Spleen (tissue), 11 donors: Measurements from ENCODE around the gene DBF4B. TPM values are rescaled to one million over a fixed set of nuclear protein-coding genes. Genes with fewer than 3 reads are reported as not detected.
"Not testable (repeated sequence)": the region's sequence is repeated elsewhere in the genome, so short reads cannot be mapped to it uniquely, and the experiment has no call there.

Experiments used
- DNase-seq: peaks from one replicate; pipeline ENCODE4 v3.0.0-alpha.2; 2020
- H3K27ac ChIP-seq, 8 donors: fragments of 200-600 bp; sonication (generic) in 7 of 8; 1 replicate in 4 of 8; 2 replicates in 4 of 8; pipeline versions ENCODE4 v1.5.0 to v1.8.0; 2016 to 2021; ENCODE audit warnings: inconsistent platforms in 4 of 8, mild to moderate bottlenecking in 4 of 8, moderate library complexity in 1 of 8
- H3K27me3 ChIP-seq, 7 donors: fragments of 200-600 bp; sonication (generic) in 6 of 7; replicated peaks in 1 of 7; 1 replicate in 4 of 7; 2 replicates in 3 of 7; pipeline versions ENCODE4 v1.5.0 to v1.8.0; 2016 to 2021; ENCODE audit warnings: inconsistent platforms in 3 of 7, mild to moderate bottlenecking in 1 of 7
- H3K36me3 ChIP-seq, 6 donors: fragments of 200-600 bp; sonication (generic) in 5 of 6; 1 replicate in 4 of 6; 2 replicates in 2 of 6; pipeline versions ENCODE4 v1.5.0 to v1.8.0; 2016 to 2021; ENCODE audit warnings: inconsistent platforms in 2 of 6
- H3K4me1 ChIP-seq, 6 donors: fragments of 200-600 bp; sonication (generic) in 5 of 6; 1 replicate in 3 of 6; 2 replicates in 3 of 6; pipeline versions ENCODE4 v1.5.0 to v1.8.0; 2016 to 2021; ENCODE audit warnings: inconsistent platforms in 3 of 6
- H3K4me3 ChIP-seq, 8 donors: fragments of 200-600 bp; sonication (generic) in 7 of 8; 1 replicate in 4 of 8; 2 replicates in 4 of 8; pipeline versions ENCODE4 v1.5.0 to v1.8.0; 2016 to 2021; ENCODE audit warnings: inconsistent platforms in 4 of 8, mild to moderate bottlenecking in 4 of 8, moderate library complexity in 2 of 8
- H3K9me3 ChIP-seq, 8 donors: fragments of 200-600 bp; sonication (generic) in 7 of 8; 1 replicate in 4 of 8; 2 replicates in 4 of 8; pipeline versions ENCODE4 v1.5.0 to v1.8.0; 2016 to 2021; ENCODE audit warnings: inconsistent platforms in 4 of 8
- POLR2A ChIP-seq, 3 donors: fragments of 450-650 bp; IDR thresholded peaks; one replicate each; pipeline ENCODE4 v1.5.1; 2017; ENCODE audit warnings: antibody characterized with exemption in 3 of 3, mild to moderate bottlenecking in 1 of 3
- POLR2AphosphoS5 ChIP-seq, 3 donors: sonication (generic); formaldehyde crosslinking; IDR thresholded peaks; one replicate each; pipeline ENCODE4 v1.5.1; 2017; ENCODE audit warnings: antibody characterized with exemption in 3 of 3
- WGBS, 5 donors: extraction: QIAGEN DNeasy Blood & Tissue Kit in 3 of 5; methylation state at CpG; one replicate each; pipeline versions ENCODE4 v1.1.5 to v1.1.7; 2013 to 2018; 5-methylcytosine and 5-hydroxymethylcytosine counted together
- intact Hi-C: fragments of 100-400 bp; cut with DNase I; formaldehyde crosslinking; loops from one replicate; pipeline ENCODE4 v1.15.0; 2023; ENCODE audit warnings: low total_unique reads
- polyA plus RNA-seq, 3 donors: library from polyadenylated mRNA; stranded (reverse); fragments of 200-250 nt; gene quantifications; one replicate each; pipeline ENCODE4 v1.2.1, GENCODE V29; 2013
- total RNA-seq, 7 donors: library from RNA; depleted of rRNA in 3 of 7; stranded (reverse); fragments of >200 nt in 3 of 7; fragmentation: NEBNext Ultra II Directional in 4 of 7; extraction: Animal tissue kit (Norgen Biotek cat#: 25700) in 4 of 7; gene quantifications; one replicate each; pipeline versions ENCODE4 v1.1.0 to v1.2.1, GENCODE V29; 2016 to 2021
- TF ChIP-seq, protein P1 (sequence below), 11 experiments: fragments of 200-600 bp in 7 of 11; fragments of 450-650 bp in 4 of 11; sonication (generic) in 4 of 11; IDR thresholded peaks in 8 of 11; conservative IDR thresholded peaks in 3 of 11; 1 replicate in 7 of 11; 2 replicates in 4 of 11; pipeline versions ENCODE4 v1.4.0 to v1.8.0; 2016 to 2021; ENCODE audit warnings: antibody characterized with exemption in 11 of 11, inconsistent platforms in 4 of 11, mild to moderate bottlenecking in 1 of 11
- donor health status: healthy with polysubstance abuse.
- donor health status: DM: no; HTN: no; CAD: no; lungs with moderate emphysema.
- donor health status: DM: no; HTN: no; CAD: no.
- donor health status: Bipolar disorder and iron deficiency.
- donor health status: healthy.
- donor health status: DM: no; HTN: no; CAD: no.
- donor health status: DM: yes; HTN: yes; CAD: no.

The DBF4B gene
- total and polyA plus RNA-seq, 10 donors = 2.0 to 11.2 (median 7.0) TPM

- H3K27me3 ChIP-seq = no peaks in the 10 kb centered on the region
- no peak for DNase-seq
- TF ChIP-seq, protein P1, sequence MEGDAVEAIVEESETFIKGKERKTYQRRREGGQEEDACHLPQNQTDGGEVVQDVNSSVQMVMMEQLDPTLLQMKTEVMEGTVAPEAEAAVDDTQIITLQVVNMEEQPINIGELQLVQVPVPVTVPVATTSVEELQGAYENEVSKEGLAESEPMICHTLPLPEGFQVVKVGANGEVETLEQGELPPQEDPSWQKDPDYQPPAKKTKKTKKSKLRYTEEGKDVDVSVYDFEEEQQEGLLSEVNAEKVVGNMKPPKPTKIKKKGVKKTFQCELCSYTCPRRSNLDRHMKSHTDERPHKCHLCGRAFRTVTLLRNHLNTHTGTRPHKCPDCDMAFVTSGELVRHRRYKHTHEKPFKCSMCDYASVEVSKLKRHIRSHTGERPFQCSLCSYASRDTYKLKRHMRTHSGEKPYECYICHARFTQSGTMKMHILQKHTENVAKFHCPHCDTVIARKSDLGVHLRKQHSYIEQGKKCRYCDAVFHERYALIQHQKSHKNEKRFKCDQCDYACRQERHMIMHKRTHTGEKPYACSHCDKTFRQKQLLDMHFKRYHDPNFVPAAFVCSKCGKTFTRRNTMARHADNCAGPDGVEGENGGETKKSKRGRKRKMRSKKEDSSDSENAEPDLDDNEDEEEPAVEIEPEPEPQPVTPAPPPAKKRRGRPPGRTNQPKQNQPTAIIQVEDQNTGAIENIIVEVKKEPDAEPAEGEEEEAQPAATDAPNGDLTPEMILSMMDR (IDR thresholded peaks at IDR 0.05 in 8 of 11, conservative IDR thresholded peaks at IDR 0.05 in 3 of 11) = no peak
- TF ChIP-seq POLR2A (IDR thresholded peaks at IDR 0.05) (no peak), POLR2AphosphoS5 (IDR thresholded peaks at IDR 0.05) (no peak)
- no peaks in the 10 kb centered on the region for H3K9me3 ChIP-seq
- peaks cover 0 to 6% (median 2%) of the 10 kb centered on the region in 6 donors for H3K4me1 ChIP-seq
- no peak overlapping the region for H3K4me3 ChIP-seq
- H3K27ac ChIP-seq = no peak overlapping the region
- intact Hi-C loops = no loop called here
- 93 to 99% (median 96%) methylated on average over 8 of the region's 8 CpGs for WGBS, 5 donors
- peaks cover 0 to 78% (median 3%) of the 10 kb centered on the region in 6 donors for H3K36me3 ChIP-seq
These were observed 32.9 kb downstream of the DBF4B start for GRCh38 chr17:44741316-44741715.

- no peak for DNase-seq
- H3K27me3 ChIP-seq = no peaks in the 10 kb centered on the region
- H3K4me3 ChIP-seq = no peak overlapping the region
- H3K9me3 ChIP-seq = no peaks in the 10 kb centered on the region
- intact Hi-C loops = no loop called here
- no peaks in the 10 kb centered on the region for H3K4me1 ChIP-seq
- WGBS, 5 donors = 44 to 75% (median 70%) methylated on average over 1 of the region's 1 CpG
- TF ChIP-seq POLR2A (IDR thresholded peaks at IDR 0.05) (no peak), POLR2AphosphoS5 (IDR thresholded peaks at IDR 0.05) (no peak)
- TF ChIP-seq, protein P1 (IDR thresholded peaks at IDR 0.05 in 8 of 11, conservative IDR thresholded peaks at IDR 0.05 in 3 of 11) = no peak
- H3K36me3 ChIP-seq = peaks cover 0 to 78% (median 26%) of the 10 kb centered on the region in 6 donors
- H3K27ac ChIP-seq = no peak overlapping the region
These were observed 36.8 kb downstream of the DBF4B start for GRCh38 chr17:44745301-44745700.

GRCh38 chr17:44745738-44746137 is 37.3 kb downstream of the DBF4B start:
- intact Hi-C loops = not testable (repeated sequence)
- 91 to 100% (median 94%) methylated on average over 5 of the region's 5 CpGs for WGBS, 5 donors

GRCh38 chr17:44747566-44747965 is 39.1 kb downstream of the DBF4B start:
- no peak overlapping the region for H3K27ac ChIP-seq
- intact Hi-C loops = no loop called here
- no peak for DNase-seq

More at GRCh38 chr17:44745738-44746137, 37.3 kb downstream of the DBF4B start:
- H3K36me3 ChIP-seq = peaks cover 0 to 78% (median 26%) of the 10 kb centered on the region in 6 donors
- H3K4me1 ChIP-seq, H3K4me3 ChIP-seq, H3K27me3 ChIP-seq, DNase-seq, H3K27ac ChIP-seq, H3K9me3 ChIP-seq: not testable (repeated sequence)

More at GRCh38 chr17:44747566-44747965, 39.1 kb downstream of the DBF4B start:
- Histone ChIP-seq H3K9me3 (no peaks in the 10 kb centered on the region), H3K36me3 (peaks cover 0 to 81% (median 24%) of the 10 kb centered on the region in 6 donors), H3K4me3 (no peak overlapping the region), H3K27me3 (no peaks in the 10 kb centered on the region), H3K4me1 (no peaks in the 10 kb centered on the region)
- TF ChIP-seq POLR2AphosphoS5 (IDR thresholded peaks at IDR 0.05) = no peak
- no peak for TF ChIP-seq POLR2A (IDR thresholded peaks at IDR 0.05)
- TF ChIP-seq, protein P1 (IDR thresholded peaks at IDR 0.05 in 8 of 11, conservative IDR thresholded peaks at IDR 0.05 in 3 of 11) = no peak
